Trophoblast cell (in vitro differentiated cells and primary cell): Measurements from ENCODE around the gene DDX54.

Experiments
- DNase-seq, 2 donors: peaks; one replicate each; pipeline ENCODE4 v3.0.0-alpha.2; 2016
- H2AFZ ChIP-seq: 2 replicates; pipeline ENCODE4 v1.6.1; 2013; ENCODE audit warnings: low read length, moderate library complexity, mild to moderate bottlenecking; ENCODE audit not compliant: insufficient read depth, poor library complexity
- H2AK5ac ChIP-seq: 2 replicates; pipeline ENCODE4 v1.6.1; 2013; ENCODE audit warnings: mild to moderate bottlenecking, low read length
- H2BK120ac ChIP-seq: 2 replicates; pipeline ENCODE4 v1.6.1; 2013; ENCODE audit warnings: low read length, mild to moderate bottlenecking, moderate library complexity; ENCODE audit not compliant: insufficient read depth, poor library complexity
- H2BK12ac ChIP-seq: 2 replicates; pipeline ENCODE4 v1.6.1; 2013; ENCODE audit warnings: mild to moderate bottlenecking, low read length, moderate library complexity
- H2BK5ac ChIP-seq: 2 replicates; pipeline ENCODE4 v1.6.1; 2013; ENCODE audit warnings: low read length, low read depth, moderate library complexity, mild to moderate bottlenecking; ENCODE audit not compliant: poor library complexity
- H3K14ac ChIP-seq: 2 replicates; pipeline ENCODE4 v1.6.1; 2013; ENCODE audit warnings: mild to moderate bottlenecking, low read length
- H3K18ac ChIP-seq: 2 replicates; pipeline ENCODE4 v1.6.1; 2013; ENCODE audit warnings: mild to moderate bottlenecking, low read length
- H3K23ac ChIP-seq: 2 replicates; pipeline ENCODE4 v1.6.1; 2013; ENCODE audit warnings: low read length
- H3K27ac ChIP-seq: 2 replicates; pipeline ENCODE4 v1.5.1; 2013; ENCODE audit warnings: low read depth, mild to moderate bottlenecking, inconsistent platforms, low read length, moderate library complexity
- H3K27me3 ChIP-seq: 2 replicates; pipeline ENCODE4 v1.6.1; 2013; ENCODE audit warnings: inconsistent platforms, mild to moderate bottlenecking, low read length, moderate library complexity; ENCODE audit not compliant: insufficient read depth
- H3K36me3 ChIP-seq, 2 experiments: 1 replicate in 1 of 2; 2 replicates in 1 of 2; pipeline ENCODE4 v1.6.1; 2013; ENCODE audit warnings: low read length in 2 of 2, mild to moderate bottlenecking in 2 of 2, moderate library complexity in 1 of 2; ENCODE audit not compliant: insufficient read depth in 2 of 2, control insufficient read depth in 1 of 2
- H3K4ac ChIP-seq: 2 replicates; pipeline ENCODE4 v1.6.1; 2013; ENCODE audit warnings: low read depth, mild to moderate bottlenecking, low read length, moderate library complexity
- H3K4me1 ChIP-seq, 2 experiments: 1 replicate in 1 of 2; 2 replicates in 1 of 2; pipeline ENCODE4 v1.6.1; 2013; ENCODE audit warnings: low read length in 2 of 2, mild to moderate bottlenecking in 2 of 2, moderate library complexity in 1 of 2; ENCODE audit not compliant: insufficient read depth in 2 of 2, control insufficient read depth in 1 of 2
- H3K4me2 ChIP-seq: 2 replicates; pipeline ENCODE4 v1.6.1; 2013; ENCODE audit warnings: inconsistent platforms, mild to moderate bottlenecking, low read length, moderate library complexity
- H3K4me3 ChIP-seq: 2 replicates; pipeline ENCODE4 v1.5.1; 2013; ENCODE audit warnings: mild to moderate bottlenecking, low read depth, low read length, inconsistent platforms
- H3K79me1 ChIP-seq: one replicate; pipeline ENCODE4 v1.6.1; 2013; ENCODE audit warnings: low read length
- H3K79me2 ChIP-seq: 2 replicates; pipeline ENCODE4 v1.6.1; 2013; ENCODE audit warnings: low read length, mild to moderate bottlenecking; ENCODE audit not compliant: control insufficient read depth, insufficient read depth, poor library complexity
- H3K9ac ChIP-seq: 2 replicates; pipeline ENCODE4 v1.6.1; 2013; ENCODE audit warnings: mild to moderate bottlenecking, low read length
- H3K9me3 ChIP-seq: 2 replicates; pipeline ENCODE4 v1.6.1; 2013; ENCODE audit warnings: low read depth, mild to moderate bottlenecking, control low read depth, inconsistent platforms, low read length; ENCODE audit not compliant: insufficient read depth
- H4K12ac ChIP-seq: 2 replicates; pipeline ENCODE4 v1.6.1; 2013; ENCODE audit warnings: low read depth, mild to moderate bottlenecking, low read length, moderate library complexity
- H4K8ac ChIP-seq: 2 replicates; pipeline ENCODE4 v1.6.1; 2013; ENCODE audit warnings: low read depth, mild to moderate bottlenecking, low read length, moderate library complexity
- H4K91ac ChIP-seq: one replicate; pipeline ENCODE4 v1.6.1; 2013; ENCODE audit warnings: low read depth, mild to moderate bottlenecking, low read length, moderate library complexity
- WGBS: extraction: QIAGEN DNeasy Blood & Tissue Kit; methylation state at CpG from one replicate; pipeline ENCODE4 v1.1.7; 2013; ENCODE audit warnings: missing lambda C conversion rate; ENCODE audit not compliant: insufficient read length, insufficient coverage; ENCODE audit errors: extremely low coverage; 5-methylcytosine and 5-hydroxymethylcytosine counted together

The DDX54 gene

GRCh38 chr12:113158439-113159203 lies 26.7 kb downstream of the DDX54 start:
- Histone ChIP-seq H3K36me3 (peaks cover 53 to 58% of the 10 kb centered on the region in 2 experiments), H3K9ac (no peak overlapping the region), H3K4ac (no peak overlapping the region), H3K4me1 (peaks cover 0 to 5% of the 10 kb centered on the region in 2 experiments), H3K23ac (no peak overlapping the region), H2BK5ac (no peak overlapping the region), H3K79me2 (no peaks in the 10 kb centered on the region), H2AK5ac (no peak overlapping the region), H3K9me3 (no peaks in the 10 kb centered on the region), H4K8ac (no peak overlapping the region), H2BK120ac (no peak overlapping the region), H3K79me1 (no peaks in the 10 kb centered on the region), H2AFZ (no peak overlapping the region), H4K12ac (no peak overlapping the region), H3K27ac (no peak overlapping the region), H3K14ac (no peak overlapping the region), H3K18ac (no peak overlapping the region), H3K4me2 (no peak overlapping the region), H3K27me3 (peaks cover 17% of the 10 kb centered on the region), H4K91ac (no peak overlapping the region), H3K4me3 (no peak overlapping the region), H2BK12ac (no peak overlapping the region)
- DNase-seq, result no peak
- no CpG with 5 or more reads among the region's 26 CpGs for WGBS

DNA sequence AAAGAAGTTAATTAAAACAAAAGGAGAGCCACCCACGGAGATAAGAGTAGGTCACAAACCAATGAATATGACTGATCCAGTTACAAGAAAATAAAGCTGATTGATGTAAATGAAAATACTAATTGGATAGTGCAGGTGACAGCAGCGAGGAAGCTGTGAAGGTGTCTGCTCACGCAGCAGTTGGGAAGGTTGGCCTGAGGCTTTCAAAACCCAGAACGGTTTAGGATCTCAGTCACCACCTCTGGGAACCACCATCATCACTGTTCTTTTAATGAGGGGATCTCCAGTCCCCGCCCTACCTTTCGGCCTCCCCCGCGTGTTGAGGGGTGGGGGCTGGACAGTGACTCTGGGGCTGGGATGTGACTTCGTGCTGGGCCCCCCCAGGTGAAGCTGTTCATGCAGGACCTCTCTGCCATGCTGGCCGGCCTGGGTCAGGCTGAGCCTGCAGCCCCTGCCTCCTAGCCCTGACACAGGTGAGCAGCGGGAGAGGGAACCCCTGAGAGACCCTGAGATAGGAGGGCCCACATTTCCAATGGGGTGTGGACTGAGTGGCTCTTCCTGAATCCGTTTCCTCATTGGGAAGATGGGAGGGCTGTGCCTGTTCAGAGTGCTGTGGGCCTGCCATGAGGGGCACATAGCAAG lies 27.9 kb downstream of the DDX54 start:
- no peak overlapping the region for H4K91ac ChIP-seq
- H3K18ac ChIP-seq, result no peak overlapping the region
- H2BK120ac ChIP-seq, result no peak overlapping the region
- H2BK12ac ChIP-seq, result no peak overlapping the region
- H3K27me3 ChIP-seq, result peaks cover 24% of the 10 kb centered on the region
- H3K9me3 ChIP-seq, result no peaks in the 10 kb centered on the region
- H2BK5ac ChIP-seq, result no peak overlapping the region
- no peak overlapping the region for H2AFZ ChIP-seq
- H3K27ac ChIP-seq, result no peak overlapping the region
- no peaks in the 10 kb centered on the region for H3K79me1 ChIP-seq
- no peak overlapping the region for H3K4me2 ChIP-seq
- H3K79me2 ChIP-seq, result no peaks in the 10 kb centered on the region
- H3K36me3 ChIP-seq, result peaks cover 42 to 45% of the 10 kb centered on the region in 2 experiments
- H3K9ac ChIP-seq, result no peak overlapping the region
- DNase-seq, result no peak
- no CpG with 5 or more reads among the region's 12 CpGs for WGBS
- no peak overlapping the region for H3K23ac ChIP-seq
- H2AK5ac ChIP-seq, result no peak overlapping the region
- H4K12ac ChIP-seq, result no peak overlapping the region
- H3K4me1 ChIP-seq, result peaks cover 0 to 8% of the 10 kb centered on the region in 2 experiments
- H3K4me3 ChIP-seq, result no peak overlapping the region
- no peak overlapping the region for H3K4ac ChIP-seq
- H4K8ac ChIP-seq, result no peak overlapping the region
- H3K14ac ChIP-seq, result no peak overlapping the region

DNA sequence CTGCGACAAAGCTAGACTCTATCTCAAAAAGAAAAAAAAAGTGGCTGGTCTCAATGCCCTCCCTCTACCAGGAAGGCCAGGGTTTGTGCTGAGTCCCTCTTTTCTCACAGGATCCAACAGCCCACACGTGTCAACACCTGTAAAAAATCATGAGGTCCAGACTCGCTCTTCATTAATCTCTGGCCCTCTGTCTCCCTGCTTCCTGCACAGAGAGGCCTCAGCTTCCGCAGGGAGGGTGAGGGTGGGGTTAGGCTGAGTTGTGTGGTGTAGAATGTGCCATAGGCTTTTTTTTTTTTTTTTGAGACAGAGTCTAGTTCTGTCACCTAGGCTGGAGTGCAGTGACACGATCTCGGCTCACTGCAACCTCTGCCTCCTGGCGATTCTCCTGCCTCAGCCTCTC lies 29.6 kb downstream of the DDX54 start:
- H3K27ac ChIP-seq, result no peak overlapping the region
- DNase-seq, result no peak
- H4K12ac ChIP-seq, result no peak overlapping the region
- no peak overlapping the region for H2AFZ ChIP-seq
- H2BK5ac ChIP-seq, result no peak overlapping the region
- WGBS, result no CpG with 5 or more reads among the region's 7 CpGs
- peaks cover 30 to 34% of the 10 kb centered on the region in 2 experiments for H3K36me3 ChIP-seq
- no peak overlapping the region for H3K4ac ChIP-seq
- H3K14ac ChIP-seq, result no peak overlapping the region
- H3K18ac ChIP-seq, result no peak overlapping the region
- no peak overlapping the region for H3K23ac ChIP-seq
- H2AK5ac ChIP-seq, result no peak overlapping the region
- H3K4me1 ChIP-seq, result peaks cover 0 to 8% of the 10 kb centered on the region in 2 experiments
- H3K4me2 ChIP-seq, result no peak overlapping the region
- no peak overlapping the region for H2BK12ac ChIP-seq
- no peaks in the 10 kb centered on the region for H3K79me1 ChIP-seq
- H4K91ac ChIP-seq, result no peak overlapping the region
- no peak overlapping the region for H2BK120ac ChIP-seq
- H3K9me3 ChIP-seq, result no peaks in the 10 kb centered on the region
- no peak overlapping the region for H4K8ac ChIP-seq
- no peak overlapping the region for H3K4me3 ChIP-seq
- peaks cover 27% of the 10 kb centered on the region for H3K27me3 ChIP-seq
- H3K79me2 ChIP-seq, result no peaks in the 10 kb centered on the region
- H3K9ac ChIP-seq, result no peak overlapping the region

DNA sequence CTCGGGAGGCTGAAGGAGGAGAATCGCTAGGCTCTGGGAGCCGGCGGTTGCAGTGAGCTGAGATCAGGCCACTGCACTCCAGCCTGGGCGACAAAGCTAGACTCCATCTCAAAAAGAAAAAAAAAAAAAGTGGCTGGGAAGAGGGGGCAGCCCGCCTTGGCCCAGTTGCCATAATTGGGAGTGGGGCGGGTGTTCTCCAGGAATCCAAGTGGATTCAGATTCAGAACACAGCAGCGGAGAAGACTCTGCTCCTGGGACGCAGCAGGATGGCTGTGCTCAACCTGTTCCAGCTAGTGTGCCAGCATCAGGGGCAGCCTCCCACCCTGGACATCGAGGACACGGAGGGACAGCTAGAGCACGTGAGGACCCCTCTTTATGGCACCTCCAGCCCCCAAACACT lies 30.2 kb downstream of the DDX54 start:
- H3K4me2 ChIP-seq, result no peak overlapping the region
- H3K18ac ChIP-seq, result no peak overlapping the region
- H2BK120ac ChIP-seq, result no peak overlapping the region
- H4K8ac ChIP-seq, result no peak overlapping the region
- no CpG with 5 or more reads among the region's 12 CpGs for WGBS
- H4K91ac ChIP-seq, result no peak overlapping the region
- peaks cover 25 to 28% of the 10 kb centered on the region in 2 experiments for H3K36me3 ChIP-seq
- no peak overlapping the region for H3K27ac ChIP-seq
- H3K14ac ChIP-seq, result no peak overlapping the region
- H4K12ac ChIP-seq, result no peak overlapping the region
- H3K79me1 ChIP-seq, result no peaks in the 10 kb centered on the region
- H2BK12ac ChIP-seq, result no peak overlapping the region
- H3K4ac ChIP-seq, result no peak overlapping the region
- H3K4me3 ChIP-seq, result peak overlapping the region; percentile 35
- H2BK5ac ChIP-seq, result no peak overlapping the region
- H3K9ac ChIP-seq, result no peak overlapping the region
- H2AK5ac ChIP-seq, result no peak overlapping the region
- no peaks in the 10 kb centered on the region for H3K9me3 ChIP-seq
- H2AFZ ChIP-seq, result no peak overlapping the region
- peaks cover 27% of the 10 kb centered on the region for H3K27me3 ChIP-seq
- no peak overlapping the region for H3K23ac ChIP-seq
- peaks cover under 1 to 8% of the 10 kb centered on the region in 2 experiments for H3K4me1 ChIP-seq
- no peaks in the 10 kb centered on the region for H3K79me2 ChIP-seq
- no peak for DNase-seq
